GM12872 (cell line): ENCODE measurements around the gene EFCAB9.

ENCODE experiments used
- CTCF ChIP-seq: IDR thresholded peaks from 3 replicates; pipeline ENCODE4 v1.5.1; 2011; ENCODE audit warnings: low read depth, mild to moderate bottlenecking, low read length, moderate library complexity; ENCODE audit not compliant: insufficient read depth

The EFCAB9 gene

GRCh38 chr5:172193872-172194271, at the start of gene EFCAB9:
TSS of gene EFCAB9 (plus strand) at chr5:172194172. CDS start at chr5:172194173, 1 bp downstream.
- no peak for TF ChIP-seq CTCF

DNA sequence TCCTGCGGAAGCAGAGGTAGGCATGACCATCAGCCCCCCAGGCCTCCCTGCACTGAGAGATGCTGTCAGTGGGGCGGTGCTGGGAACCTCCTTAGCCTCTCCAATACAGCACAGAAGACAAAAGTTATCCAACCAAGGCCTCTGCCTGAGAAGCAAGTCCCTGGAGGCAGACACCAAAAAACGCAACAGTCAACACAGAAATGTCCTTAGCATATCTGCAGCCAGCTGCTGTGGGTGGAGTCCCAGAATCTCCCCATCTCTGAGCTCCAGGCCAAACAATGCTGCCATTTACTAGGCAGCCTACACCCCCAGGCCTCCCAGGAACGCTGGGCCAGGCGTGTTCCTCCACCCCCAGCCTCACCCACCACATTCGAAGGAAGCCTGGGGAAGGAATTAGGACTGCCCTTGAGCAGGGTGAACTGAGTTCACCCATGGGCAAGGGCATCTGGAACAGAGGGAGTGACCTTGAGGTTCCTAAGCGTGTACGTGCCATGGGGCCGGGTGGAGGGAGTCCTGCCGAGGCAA, 49.6 kb upstream of the EFCAB9 start:
- TF ChIP-seq CTCF: no peak

- no peak for TF ChIP-seq CTCF
Measured at GRCh38 chr5:172144931-172145869, 48.8 kb upstream of the EFCAB9 start.

GRCh38 chr5:172145870-172146747, 47.9 kb upstream of the EFCAB9 start:
- TF ChIP-seq CTCF: no peak

- no peak for TF ChIP-seq CTCF
Measured at GRCh38 chr5:172146748-172147092, 47.3 kb upstream of the EFCAB9 start.

- TF ChIP-seq CTCF: no peak
Measured at GRCh38 chr5:172147857-172148256, 46.1 kb upstream of the EFCAB9 start.

DNA sequence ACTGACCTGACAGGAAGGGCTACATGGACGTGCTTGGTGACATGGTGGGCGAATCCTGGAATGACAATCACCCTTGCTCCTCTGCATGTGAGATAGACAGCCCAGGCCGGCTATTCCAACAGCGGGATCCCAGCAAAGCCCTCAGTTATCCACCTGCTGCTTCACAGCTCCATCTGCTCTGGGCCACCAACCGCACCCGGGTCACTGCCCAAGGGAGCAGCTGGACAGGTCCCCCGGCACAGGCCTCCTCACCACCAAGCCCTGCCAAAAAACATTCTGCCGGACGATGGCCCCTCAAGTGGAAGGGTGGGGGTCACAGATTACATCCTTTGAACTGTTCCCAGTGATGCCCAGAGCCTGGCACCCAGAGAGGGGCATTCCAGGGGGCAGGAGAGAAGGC, 45.6 kb upstream of the EFCAB9 start:
- TF ChIP-seq CTCF: no peak
